ENCODE results near the gene RAPH1. TPM values are rescaled to one million over a fixed set of nuclear protein-coding genes. Genes with fewer than 3 reads are reported as not detected.

The RAPH1 gene, protein sequence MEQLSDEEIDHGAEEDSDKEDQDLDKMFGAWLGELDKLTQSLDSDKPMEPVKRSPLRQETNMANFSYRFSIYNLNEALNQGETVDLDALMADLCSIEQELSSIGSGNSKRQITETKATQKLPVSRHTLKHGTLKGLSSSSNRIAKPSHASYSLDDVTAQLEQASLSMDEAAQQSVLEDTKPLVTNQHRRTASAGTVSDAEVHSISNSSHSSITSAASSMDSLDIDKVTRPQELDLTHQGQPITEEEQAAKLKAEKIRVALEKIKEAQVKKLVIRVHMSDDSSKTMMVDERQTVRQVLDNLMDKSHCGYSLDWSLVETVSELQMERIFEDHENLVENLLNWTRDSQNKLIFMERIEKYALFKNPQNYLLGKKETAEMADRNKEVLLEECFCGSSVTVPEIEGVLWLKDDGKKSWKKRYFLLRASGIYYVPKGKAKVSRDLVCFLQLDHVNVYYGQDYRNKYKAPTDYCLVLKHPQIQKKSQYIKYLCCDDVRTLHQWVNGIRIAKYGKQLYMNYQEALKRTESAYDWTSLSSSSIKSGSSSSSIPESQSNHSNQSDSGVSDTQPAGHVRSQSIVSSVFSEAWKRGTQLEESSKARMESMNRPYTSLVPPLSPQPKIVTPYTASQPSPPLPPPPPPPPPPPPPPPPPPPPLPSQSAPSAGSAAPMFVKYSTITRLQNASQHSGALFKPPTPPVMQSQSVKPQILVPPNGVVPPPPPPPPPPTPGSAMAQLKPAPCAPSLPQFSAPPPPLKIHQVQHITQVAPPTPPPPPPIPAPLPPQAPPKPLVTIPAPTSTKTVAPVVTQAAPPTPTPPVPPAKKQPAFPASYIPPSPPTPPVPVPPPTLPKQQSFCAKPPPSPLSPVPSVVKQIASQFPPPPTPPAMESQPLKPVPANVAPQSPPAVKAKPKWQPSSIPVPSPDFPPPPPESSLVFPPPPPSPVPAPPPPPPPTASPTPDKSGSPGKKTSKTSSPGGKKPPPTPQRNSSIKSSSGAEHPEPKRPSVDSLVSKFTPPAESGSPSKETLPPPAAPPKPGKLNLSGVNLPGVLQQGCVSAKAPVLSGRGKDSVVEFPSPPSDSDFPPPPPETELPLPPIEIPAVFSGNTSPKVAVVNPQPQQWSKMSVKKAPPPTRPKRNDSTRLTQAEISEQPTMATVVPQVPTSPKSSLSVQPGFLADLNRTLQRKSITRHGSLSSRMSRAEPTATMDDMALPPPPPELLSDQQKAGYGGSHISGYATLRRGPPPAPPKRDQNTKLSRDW
- 10 to 100 TPM; 10.4 to 13.5 TPM for total RNA-seq

DNA sequence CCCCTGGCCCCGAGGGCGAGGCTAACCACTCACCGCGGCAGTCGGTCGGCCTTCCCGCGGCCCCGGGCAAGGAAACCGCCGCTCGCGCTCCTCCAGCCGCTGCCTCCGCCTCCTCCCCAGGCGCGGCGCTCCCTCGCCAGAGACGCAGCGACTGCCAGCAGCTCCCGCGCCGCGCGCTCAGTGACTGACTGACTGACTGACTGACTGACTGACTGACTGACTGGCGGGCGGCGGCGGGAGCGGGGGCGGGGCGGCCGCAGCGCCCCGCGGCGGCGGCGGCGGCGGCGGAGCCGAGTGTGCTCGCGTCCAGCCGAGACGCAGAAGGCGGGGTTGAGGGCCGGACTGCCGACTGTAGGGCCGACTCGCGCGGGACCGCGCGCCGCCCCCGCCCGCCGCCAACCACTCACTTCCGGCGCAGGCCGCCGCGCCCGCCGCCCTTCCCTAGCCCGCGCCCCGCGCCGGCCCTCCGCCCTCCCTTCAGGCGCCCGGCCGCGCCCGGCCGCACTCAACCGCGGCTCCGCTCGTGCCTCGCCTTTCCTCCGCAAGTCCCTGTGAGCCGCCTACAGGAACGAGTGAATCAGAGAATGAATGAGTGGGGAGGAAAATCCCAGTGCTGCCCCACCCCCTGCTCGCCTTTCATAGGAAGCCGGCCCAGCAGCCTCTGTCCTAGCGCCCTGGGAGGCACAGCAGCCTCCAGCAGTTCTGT, at the start of gene RAPH1:
RAPH1 (minus strand) TSS at position 224 of the 706 bp plus-strand sequence. CDS start 39,948 bp downstream, outside the sequence.
- peaks cover 39% of the 10 kb centered on the region for H3K4me1 Mint-ChIP-seq
- peak within 1 kb of the TSS; percentile 79 for H3K4me3 Mint-ChIP-seq
- peak; percentile 78 for ATAC-seq (replicated peaks)
- peaks cover 6% of the 10 kb centered on the region for H3K27me3 Mint-ChIP-seq
- peak within 1 kb of the TSS; percentile 87 for H3K27ac Mint-ChIP-seq
- H3K9me3 Mint-ChIP-seq: peaks cover 11% of the 10 kb centered on the region
- no peaks in the 10 kb centered on the region for H3K36me3 Mint-ChIP-seq (ENCODE audit: low read depth)

DNA sequence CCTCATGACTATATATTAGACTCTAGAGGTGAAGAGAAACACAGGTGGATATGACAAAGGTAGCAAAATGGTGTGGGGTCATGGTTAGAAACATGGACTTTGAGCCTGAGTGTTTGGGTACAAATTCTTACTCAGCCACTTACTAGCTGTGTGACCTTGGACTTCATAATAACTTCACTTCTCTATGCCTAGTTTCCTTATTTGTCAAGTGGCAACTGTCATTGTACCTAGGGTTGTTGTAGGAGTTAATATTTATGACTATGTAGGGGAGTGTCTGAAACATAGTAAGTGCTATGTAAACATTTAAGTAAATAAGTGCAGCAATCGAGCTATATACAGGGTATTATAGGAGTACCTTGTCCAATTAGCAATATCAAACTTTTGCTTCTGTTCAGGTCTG, 49.7 kb upstream of the RAPH1 start:
- Mint-ChIP-seq H3K9me3 (no peaks in the 10 kb centered on the region), H3K27me3 (peaks cover 3% of the 10 kb centered on the region), H3K27ac (no peak overlapping the region), H3K4me1 (peaks cover 17% of the 10 kb centered on the region), H3K36me3 (ENCODE audit: low read depth) (no peaks in the 10 kb centered on the region), H3K4me3 (no peak overlapping the region)
- no peak for ATAC-seq (replicated peaks)

DNA sequence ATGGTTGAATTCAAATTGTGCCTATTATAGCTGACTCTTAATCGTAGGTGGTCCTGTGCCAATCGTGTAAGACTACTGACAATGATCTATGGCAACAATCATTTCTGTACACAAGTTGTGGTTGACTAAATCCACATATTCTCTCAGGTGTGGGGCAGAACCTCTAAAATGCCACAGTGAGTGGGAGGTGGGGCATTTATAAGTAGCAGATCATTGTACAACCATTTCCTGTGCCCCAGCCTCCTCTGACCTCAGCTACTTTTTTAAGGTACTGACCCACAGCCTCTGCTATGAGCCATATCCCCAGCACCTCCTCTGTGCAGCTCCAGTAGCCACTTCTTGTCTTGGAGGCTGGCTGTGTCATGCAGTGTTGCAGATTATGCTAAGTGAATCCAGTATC, 48.6 kb upstream of the RAPH1 start:
- H3K27me3 Mint-ChIP-seq: peaks cover 3% of the 10 kb centered on the region
- H3K4me3 Mint-ChIP-seq: no peak overlapping the region
- peak; percentile 72 for ATAC-seq (replicated peaks)
- H3K36me3 Mint-ChIP-seq (ENCODE audit: low read depth): no peaks in the 10 kb centered on the region
- H3K27ac Mint-ChIP-seq: peak overlapping the region; percentile 46
- peaks cover 28% of the 10 kb centered on the region for H3K4me1 Mint-ChIP-seq
- no peaks in the 10 kb centered on the region for H3K9me3 Mint-ChIP-seq

DNA sequence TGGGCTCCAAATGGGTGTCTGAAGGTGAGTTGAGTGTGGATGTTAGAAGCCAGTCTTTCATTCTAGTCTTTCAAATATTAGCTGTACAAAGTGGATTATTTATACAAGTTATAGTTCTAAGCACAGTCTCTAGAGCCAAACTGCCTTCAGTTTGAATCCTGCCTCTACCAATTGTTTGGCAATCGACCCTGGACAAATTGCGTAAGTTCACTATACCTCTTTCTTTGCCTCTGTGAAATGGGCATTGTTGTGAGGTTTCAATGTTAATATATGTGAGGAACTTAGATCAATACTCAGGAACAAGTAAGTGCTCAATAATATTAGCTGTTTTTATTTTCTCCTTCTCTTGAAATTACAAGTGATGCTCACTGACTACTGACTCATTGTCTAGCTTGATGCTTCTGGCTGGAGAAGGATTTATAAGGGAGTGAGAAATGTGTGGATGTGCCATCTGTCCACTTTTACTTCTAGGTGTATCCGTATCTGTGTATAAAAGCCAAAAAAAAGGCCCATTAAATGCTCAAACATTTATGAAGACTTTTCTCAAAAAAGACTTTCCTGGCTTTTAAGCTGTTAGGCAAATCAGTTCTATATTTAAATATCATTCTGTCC, 48.1 kb upstream of the RAPH1 start:
- Mint-ChIP-seq H3K27ac (peak overlapping the region; percentile 46), H3K4me3 (no peak overlapping the region), H3K9me3 (no peaks in the 10 kb centered on the region), H3K36me3 (ENCODE audit: low read depth) (no peaks in the 10 kb centered on the region), H3K4me1 (peaks cover 29% of the 10 kb centered on the region), H3K27me3 (peaks cover 3% of the 10 kb centered on the region)
- no peak for ATAC-seq (replicated peaks)

DNA sequence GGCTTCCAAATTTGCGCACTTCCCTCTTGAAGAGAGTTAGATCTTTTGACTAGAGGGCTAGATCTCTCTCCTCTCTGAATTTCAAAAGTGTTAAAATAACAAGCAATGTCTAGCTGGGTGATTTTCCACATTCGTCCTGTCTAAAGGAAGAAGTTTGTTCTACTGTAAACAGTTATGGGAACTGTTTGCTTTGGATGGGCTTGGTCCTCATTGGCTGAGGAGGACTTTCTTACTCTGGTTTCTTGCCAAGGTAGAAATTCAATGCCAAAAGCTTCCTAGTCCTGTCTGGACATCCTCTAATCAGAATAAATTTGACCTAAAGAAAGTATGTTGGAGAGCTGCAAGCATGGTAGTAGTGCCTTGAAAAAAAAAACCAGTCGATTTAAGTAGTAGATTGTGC, 47.4 kb upstream of the RAPH1 start:
- Mint-ChIP-seq H3K27me3 (peaks cover 3% of the 10 kb centered on the region), H3K36me3 (ENCODE audit: low read depth) (no peaks in the 10 kb centered on the region)
- ATAC-seq (replicated peaks): no peak

DNA sequence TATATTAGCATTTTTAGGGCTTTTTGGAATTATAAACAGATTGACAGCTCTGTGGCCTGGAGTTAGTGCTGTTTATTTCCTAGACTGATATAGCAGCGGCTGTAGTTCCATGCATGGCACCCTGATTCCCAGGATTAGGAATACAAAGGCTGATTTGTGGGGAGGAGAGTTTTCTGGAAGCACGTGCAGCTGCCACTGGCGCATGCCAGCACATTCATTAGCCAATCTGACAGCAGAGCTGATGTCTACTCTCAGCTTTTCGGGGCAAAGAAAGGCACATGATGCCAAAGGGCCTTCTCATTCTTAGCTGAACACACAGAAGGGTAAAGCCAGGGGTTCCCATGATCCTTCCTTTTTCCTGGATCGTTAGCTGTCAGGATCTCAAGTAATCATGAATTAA, 45.7 kb upstream of the RAPH1 start:
- ATAC-seq (replicated peaks): no peak
- H3K27me3 Mint-ChIP-seq: peaks cover 5% of the 10 kb centered on the region
- no peak overlapping the region for H3K4me3 Mint-ChIP-seq
- H3K4me1 Mint-ChIP-seq: peaks cover 26% of the 10 kb centered on the region
- no peak overlapping the region for H3K27ac Mint-ChIP-seq
- H3K36me3 Mint-ChIP-seq (ENCODE audit: low read depth): no peaks in the 10 kb centered on the region
- no peaks in the 10 kb centered on the region for H3K9me3 Mint-ChIP-seq

More for the DNA sequence above, 47.4 kb upstream of the RAPH1 start:
- Mint-ChIP-seq H3K9me3 (no peaks in the 10 kb centered on the region), H3K4me3 (no peak overlapping the region), H3K4me1 (peaks cover 29% of the 10 kb centered on the region), H3K27ac (no peak overlapping the region)

DNA sequence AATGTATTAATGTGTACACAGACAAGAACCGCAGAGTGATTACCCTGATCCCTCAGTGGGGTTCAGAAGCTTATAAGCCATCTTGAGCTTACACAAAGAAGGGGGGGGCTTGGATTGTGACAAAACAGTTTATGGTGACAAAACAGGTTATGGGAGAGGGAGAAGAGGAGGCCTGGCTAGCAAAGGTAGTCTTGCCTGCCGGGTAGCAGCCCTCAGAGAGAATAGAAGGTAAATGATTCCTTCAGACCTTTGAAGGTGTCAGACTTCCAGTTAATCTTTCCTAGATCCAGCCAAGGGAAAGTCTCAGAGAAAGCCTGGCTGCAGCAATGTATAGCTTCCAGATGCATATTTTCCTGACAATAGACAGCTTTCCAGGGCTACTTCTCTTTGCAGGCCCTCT, 44.6 kb upstream of the RAPH1 start:
- no peaks in the 10 kb centered on the region for H3K9me3 Mint-ChIP-seq
- H3K4me1 Mint-ChIP-seq: peaks cover 20% of the 10 kb centered on the region
- H3K27ac Mint-ChIP-seq: peak overlapping the region; percentile 91
- H3K4me3 Mint-ChIP-seq: peak overlapping the region; percentile 55
- no peaks in the 10 kb centered on the region for H3K36me3 Mint-ChIP-seq (ENCODE audit: low read depth)
- ATAC-seq (replicated peaks): no peak
- H3K27me3 Mint-ChIP-seq: peaks cover 10% of the 10 kb centered on the region

DNA sequence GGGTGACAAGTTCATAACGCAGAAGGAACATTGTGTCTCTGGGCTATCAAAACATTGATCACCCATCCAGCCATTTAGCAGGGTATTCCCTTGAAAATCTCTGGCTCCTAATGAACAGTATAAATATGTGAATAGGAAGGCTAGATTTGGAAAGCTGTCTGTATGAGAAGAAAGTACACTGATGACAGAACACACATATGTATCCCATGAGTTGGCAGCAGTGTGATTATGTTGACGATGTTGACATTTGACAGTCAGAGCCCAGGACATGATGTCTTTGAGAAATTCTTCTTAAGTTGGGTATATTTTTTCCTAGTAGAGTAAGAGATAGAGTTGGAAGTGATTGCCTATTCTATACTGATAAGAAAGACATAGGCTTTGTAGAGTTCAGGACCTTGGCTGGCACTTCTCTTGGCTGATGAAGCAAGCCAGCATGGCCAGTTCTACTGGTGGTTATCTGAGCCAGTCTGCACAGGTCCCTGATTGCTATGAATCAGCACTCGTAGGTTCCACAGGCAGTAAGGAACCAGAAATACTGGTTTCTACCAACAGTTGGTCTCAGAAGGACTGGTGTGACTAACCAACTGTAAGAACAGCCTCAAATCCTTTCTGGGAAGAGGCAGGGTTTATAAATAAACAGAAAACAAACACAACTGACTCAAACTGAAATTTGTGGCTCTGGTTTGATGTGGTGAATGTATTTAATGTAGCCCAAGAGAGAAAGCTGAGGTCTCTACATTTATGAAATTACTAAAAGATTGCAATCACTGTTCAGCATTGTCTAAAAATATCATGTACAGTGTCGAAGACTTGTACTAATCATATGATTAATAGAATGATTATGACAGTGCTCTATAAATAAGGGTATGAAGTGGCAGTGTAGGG, 43.9 kb upstream of the RAPH1 start:
- no peaks in the 10 kb centered on the region for H3K36me3 Mint-ChIP-seq (ENCODE audit: low read depth)
- peak overlapping the region; percentile 55 for H3K4me3 Mint-ChIP-seq
- H3K4me1 Mint-ChIP-seq: peaks cover 20% of the 10 kb centered on the region
- peak overlapping the region; percentile 91 for H3K27ac Mint-ChIP-seq
- no peaks in the 10 kb centered on the region for H3K9me3 Mint-ChIP-seq
- ATAC-seq (replicated peaks): peak; percentile 92
- H3K27me3 Mint-ChIP-seq: peaks cover 10% of the 10 kb centered on the region

DNA sequence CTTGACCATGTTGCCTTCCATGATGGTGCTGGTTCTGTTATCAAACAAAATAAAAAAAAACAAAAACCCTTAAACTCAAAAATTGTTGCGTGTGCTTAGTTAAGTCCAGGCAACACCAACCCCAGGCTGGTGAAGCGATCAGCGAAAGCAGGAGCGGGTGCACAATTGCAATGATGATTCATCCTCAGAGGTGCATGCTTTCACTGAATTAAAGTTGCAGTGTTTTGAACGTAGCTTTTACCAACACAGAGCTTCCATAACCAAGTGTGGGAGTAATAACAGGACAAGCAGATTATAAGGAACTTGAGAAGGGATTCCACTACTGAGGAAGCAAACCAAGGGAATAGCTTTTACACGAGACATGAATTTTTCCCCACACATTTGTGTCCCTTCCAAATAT, 39.7 kb upstream of the RAPH1 start:
- peaks cover 10% of the 10 kb centered on the region for H3K27me3 Mint-ChIP-seq
- no peak overlapping the region for H3K4me3 Mint-ChIP-seq
- H3K9me3 Mint-ChIP-seq: no peaks in the 10 kb centered on the region
- H3K4me1 Mint-ChIP-seq: peaks cover 12% of the 10 kb centered on the region
- no peaks in the 10 kb centered on the region for H3K36me3 Mint-ChIP-seq (ENCODE audit: low read depth)
- no peak overlapping the region for H3K27ac Mint-ChIP-seq
- ATAC-seq (replicated peaks): no peak

DNA sequence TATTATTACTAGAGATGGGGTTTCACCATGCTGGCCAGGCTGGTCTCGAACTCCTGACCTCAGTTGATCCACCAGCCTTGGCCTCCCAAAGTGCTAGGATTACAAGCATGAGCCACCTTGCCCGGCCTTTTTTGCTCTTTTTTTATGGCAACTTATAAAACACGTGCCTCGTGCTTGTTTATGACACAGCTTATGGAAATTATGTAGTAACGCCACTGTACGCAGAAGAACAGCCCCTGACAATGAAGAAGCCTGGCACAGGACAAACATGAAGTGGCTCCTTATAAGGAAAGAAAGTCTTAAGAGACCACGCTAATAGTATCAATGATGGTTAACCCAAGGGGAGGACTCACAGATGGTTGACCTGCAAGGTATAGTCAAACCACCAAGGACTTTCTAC, 37.2 kb upstream of the RAPH1 start:
- Mint-ChIP-seq H3K9me3 (no peaks in the 10 kb centered on the region), H3K4me3 (no peak overlapping the region), H3K27ac (no peak overlapping the region), H3K27me3 (peaks cover 10% of the 10 kb centered on the region), H3K4me1 (no peaks in the 10 kb centered on the region), H3K36me3 (ENCODE audit: low read depth) (no peaks in the 10 kb centered on the region)
- ATAC-seq (replicated peaks): no peak

DNA sequence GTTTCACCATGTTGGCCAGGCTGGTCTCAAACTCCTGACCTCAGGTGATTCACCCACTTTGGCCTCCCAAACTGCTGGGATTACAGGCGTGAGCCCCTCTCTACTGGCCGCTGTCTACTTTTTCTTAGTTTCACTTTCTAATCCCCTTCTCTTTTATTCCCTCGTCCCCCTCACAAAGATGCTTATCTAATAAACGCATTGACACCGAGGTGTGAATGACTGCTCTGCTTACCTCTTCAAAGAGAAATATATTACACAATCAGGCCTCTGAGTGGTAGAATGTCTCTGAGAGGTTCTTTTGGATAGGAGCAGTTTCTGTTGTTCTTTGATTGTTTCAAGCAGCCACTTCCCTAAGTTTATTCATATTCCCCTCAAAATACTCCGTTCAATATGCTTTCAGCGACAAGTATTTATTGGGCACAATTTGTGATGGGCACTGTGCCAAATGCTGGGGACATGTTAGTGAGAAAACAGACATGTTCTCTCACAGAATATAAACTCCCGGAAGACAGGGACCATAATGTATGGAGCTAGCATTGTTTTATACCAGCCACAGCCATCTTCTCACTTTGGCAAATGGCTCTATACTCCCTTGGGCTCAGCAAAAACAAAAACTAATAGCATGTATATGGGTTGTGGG, 34.7 kb upstream of the RAPH1 start:
- no peaks in the 10 kb centered on the region for H3K4me1 Mint-ChIP-seq
- no peak overlapping the region for H3K4me3 Mint-ChIP-seq
- H3K27ac Mint-ChIP-seq: no peak overlapping the region
- H3K9me3 Mint-ChIP-seq: no peaks in the 10 kb centered on the region
- H3K27me3 Mint-ChIP-seq: peaks cover 3% of the 10 kb centered on the region
- no peaks in the 10 kb centered on the region for H3K36me3 Mint-ChIP-seq (ENCODE audit: low read depth)
- ATAC-seq (replicated peaks): no peak

DNA sequence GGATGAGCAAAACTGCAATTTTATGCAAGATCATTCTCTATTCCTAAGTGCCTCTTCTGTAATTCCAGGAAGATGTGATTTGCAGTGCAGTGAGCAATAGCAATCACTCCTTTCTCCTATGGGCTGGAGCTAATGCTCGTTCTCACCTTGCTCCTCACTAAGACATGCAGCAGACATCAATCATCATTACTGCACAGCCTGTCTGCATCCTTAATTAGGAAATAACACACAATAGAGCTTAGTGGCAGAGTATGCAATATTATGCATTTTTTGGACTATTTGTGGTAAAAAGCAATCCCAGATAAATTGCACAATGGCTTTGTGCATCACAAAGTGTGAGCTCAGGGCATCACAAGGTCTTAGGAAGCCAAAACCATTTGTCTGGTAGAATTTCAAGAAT, 32.6 kb upstream of the RAPH1 start:
- Mint-ChIP-seq H3K36me3 (ENCODE audit: low read depth) (no peaks in the 10 kb centered on the region), H3K27ac (no peak overlapping the region)
- no peak for ATAC-seq (replicated peaks)

More for the DNA sequence above, 32.6 kb upstream of the RAPH1 start:
- no peaks in the 10 kb centered on the region for H3K27me3 Mint-ChIP-seq
- H3K4me1 Mint-ChIP-seq: no peaks in the 10 kb centered on the region
- no peak overlapping the region for H3K4me3 Mint-ChIP-seq
- no peaks in the 10 kb centered on the region for H3K9me3 Mint-ChIP-seq

Data from activated T-helper 17 cell treated with anti-CD3 and anti-CD28 coated beads, Interleukin-2, amount 50 U/mL, for 72 hours (primary cell).